NCI-H2107 (cell line): ENCODE data around the gene FIBP.

ENCODE experiments used
- DNase-seq: peaks from one replicate; lab custom pipeline; 2025; lab: John Stamatoyannopoulos, UW

Gene FIBP

GRCh38 chr11:65888163-65888814, at the start of gene FIBP:
Gene FIBP (minus strand): TSS chr11:65888471. CDS start chr11:65888418, 53 bp downstream.
- DNase-seq = peak; percentile 91

GRCh38 chr11:65937766-65938165, 49.5 kb upstream of the FIBP start:
- DNase-seq = no peak

- no peak for DNase-seq
Observed at GRCh38 chr11:65934014-65934413, 45.7 kb upstream of the FIBP start.

DNA sequence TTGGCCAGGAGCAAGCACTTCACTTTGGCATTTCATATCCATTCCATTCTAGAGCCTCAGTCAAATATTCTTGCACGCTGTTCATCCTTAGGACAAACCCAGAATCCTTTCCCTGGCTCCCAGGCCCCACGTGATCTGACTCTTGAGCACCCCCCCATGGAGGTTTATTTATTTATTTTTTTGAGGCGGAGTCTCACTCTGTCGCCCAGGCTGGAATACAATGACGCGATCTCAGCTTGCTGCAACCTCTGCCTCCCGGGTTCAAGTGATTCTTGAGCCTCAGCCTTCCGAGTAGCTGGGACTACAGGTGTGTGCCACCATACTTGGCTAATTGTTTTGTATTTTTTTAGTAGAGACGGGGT, 44.3 kb upstream of the FIBP start:
- DNase-seq = no peak

DNA sequence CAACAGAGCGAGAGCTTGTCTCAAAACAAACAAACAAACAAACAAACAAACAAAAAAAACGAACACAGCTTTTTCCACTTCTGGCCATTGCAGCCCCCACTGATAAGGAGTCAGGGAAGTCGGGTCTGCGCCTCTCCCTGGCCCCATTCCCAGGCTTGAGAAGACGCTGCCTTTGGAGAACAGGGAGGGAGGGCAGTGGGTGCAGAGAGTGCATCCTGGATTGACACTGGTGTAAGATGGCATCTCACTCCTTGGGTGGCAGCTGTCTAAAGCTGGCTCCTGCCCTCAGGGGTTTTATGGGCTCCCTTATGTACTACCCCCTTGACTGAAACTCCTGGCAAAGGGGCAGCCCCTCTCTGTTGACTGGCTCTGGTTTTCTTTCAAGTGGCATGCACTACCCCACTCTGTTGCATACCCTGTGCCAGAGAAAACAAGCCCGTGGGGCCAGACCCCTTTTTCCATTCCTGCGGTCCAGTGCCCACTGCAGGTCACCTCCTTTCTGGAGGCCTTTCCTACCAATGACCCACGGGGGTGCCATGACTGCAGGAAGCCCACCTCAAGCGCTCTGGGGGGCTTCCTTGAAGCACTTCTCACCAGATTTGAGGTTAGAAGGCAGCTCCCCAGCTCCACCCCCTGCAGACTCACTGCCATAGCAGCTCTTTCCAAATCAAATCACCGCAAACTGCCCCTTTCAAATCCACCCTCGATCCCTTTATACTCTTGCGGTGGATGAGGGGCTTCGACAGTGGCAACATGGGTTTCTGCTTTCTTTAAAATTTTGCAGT, 43.7 kb upstream of the FIBP start:
- DNase-seq = no peak

DNA sequence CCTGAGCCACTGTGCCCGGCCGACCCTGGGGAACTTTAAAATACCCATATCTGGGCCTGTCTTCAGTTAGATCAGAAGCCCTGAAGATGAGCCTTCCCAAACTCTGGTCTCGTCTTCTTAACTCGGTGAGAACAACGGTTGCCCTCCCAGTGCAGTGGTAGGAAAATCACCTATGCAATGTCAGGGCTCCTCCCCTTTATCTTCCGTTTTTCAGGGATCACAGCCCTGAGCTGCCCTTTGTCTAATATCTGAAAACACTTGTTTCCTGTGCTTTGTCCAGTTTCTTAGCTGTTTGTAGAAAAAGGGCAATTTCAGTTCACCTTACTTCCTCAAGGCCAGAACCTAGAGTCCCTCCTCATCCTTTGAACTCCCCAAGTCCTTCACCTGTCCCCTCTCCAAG, 40.4 kb upstream of the FIBP start:
- no peak for DNase-seq

GRCh38 chr11:65927904-65928397, 39.7 kb upstream of the FIBP start:
- no peak for DNase-seq

DNA sequence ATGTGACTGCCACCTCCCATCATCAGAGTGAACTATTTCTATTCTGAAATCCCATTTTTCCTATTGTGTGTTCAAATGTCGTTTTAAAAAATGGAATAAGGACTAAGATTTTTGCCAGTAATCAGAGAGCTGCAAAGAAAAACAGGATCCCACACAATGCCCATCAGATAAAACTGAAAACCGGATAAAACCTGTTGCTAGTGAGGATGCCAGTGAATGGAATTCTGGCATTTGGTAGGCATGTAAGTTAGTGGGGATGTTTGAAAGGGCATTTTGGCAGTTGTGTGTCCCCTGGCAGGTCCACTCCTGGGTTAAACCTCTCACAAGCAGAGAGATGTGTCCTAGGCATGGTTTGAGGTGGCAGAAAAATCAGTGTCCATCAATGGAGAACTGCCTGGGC, 37.1 kb upstream of the FIBP start:
- DNase-seq = no peak

GRCh38 chr11:65922565-65922964, 34.3 kb upstream of the FIBP start:
- no peak for DNase-seq

GRCh38 chr11:65921876-65922275, 33.6 kb upstream of the FIBP start:
- no peak for DNase-seq

DNA sequence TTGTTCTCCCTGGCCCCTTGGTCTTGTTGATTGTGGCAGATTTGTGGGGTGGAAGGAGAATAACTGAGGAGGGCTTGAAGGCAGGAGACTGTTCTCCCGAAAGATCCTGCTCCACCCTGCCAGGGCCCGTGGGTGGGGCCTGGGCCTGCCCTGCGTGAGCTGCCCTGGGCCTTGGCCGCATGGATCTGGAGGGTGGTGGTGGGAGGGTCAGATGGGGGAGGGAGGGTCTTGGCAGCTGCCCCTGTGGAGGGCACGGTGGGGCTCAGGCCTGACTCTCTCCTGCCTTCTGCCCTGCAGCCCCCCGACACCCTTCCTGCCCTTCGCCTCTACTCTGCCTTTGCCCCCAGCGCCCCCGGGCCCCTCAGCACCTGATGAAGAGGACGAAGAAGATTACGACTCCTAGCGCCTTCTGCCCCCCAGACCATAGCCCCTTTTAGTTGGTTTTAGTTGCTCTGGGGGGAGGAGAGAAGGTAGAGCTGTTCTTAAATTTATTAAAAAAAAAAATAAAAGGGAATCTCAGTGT, 32.8 kb upstream of the FIBP start:
- DNase-seq = no peak

GRCh38 chr11:65920372-65920802, 32.1 kb upstream of the FIBP start:
- DNase-seq = no peak

GRCh38 chr11:65919573-65920371, 31.5 kb upstream of the FIBP start:
- no peak for DNase-seq

GRCh38 chr11:65919141-65919572, 30.9 kb upstream of the FIBP start, which contains the start of gene DRAP1:
Gene DRAP1 (plus strand): TSS chr11:65919426. CDS start chr11:65919502, 76 bp downstream.
- DNase-seq = peak; percentile 96

GRCh38 chr11:65918211-65919140, 30.2 kb upstream of the FIBP start, which contains the start of gene C11orf68:
Gene C11orf68 (minus strand): TSS chr11:65919062. CDS start chr11:65919031, 31 bp downstream.
- DNase-seq = no peak

DNA sequence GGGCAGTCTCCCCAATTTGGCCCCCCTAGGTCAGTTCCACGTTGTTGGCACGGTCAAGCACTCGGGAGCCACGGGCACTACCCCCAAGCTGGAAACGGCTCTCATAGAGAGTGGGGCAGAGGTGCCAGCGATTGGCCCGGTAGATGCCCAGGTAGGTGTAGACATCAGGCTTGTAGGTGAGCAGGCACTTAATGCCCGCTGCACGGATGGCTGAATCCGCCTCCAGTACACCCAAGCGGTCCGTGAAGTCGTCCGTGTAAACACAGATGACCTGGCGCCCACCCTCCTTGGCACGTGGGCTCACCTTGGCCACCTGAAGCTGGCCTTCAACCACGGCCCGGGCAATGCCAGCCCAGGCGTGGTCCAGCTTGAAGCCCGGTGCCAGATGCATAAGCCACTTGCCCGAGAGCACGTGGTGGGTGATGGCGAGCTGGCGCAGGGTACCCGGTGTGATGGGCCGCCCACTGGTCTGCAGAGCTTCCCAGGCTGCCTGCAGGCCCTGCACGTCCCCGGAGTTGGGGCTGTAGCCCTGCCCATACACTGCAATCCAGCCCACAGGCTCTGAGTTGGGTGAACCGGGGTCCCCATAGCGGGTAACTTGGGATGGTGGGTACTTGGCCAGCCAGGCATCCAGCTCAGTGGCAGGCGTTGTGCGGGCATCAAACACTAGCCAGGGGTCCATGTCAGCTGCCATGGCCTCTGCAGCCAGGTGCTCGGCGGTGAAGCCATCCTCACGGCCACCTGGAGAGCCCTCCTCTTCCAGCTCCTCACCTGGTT, 29.4 kb upstream of the FIBP start:
- DNase-seq = no peak

DNA sequence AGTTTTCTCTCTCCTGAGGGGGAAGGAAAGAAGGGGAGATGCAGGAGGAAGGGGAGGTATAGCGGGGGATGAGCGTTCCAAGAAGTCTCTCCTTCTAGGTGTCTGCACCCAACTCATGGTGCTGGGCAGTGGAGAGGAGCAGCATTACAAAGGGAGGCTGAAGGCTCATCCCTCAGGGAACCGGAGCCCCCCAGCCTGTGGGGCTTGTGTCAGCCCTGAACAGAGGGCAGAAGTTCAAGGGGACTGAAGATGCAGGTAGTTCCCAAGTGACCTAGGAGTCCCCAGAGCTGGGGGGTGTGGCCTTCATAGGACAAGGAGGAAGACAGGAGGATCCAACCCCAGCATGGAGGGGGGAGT, 28.8 kb upstream of the FIBP start:
- no peak for DNase-seq

GRCh38 chr11:65916391-65916790, 28.1 kb upstream of the FIBP start:
- DNase-seq = no peak

GRCh38 chr11:65915821-65916251, 27.6 kb upstream of the FIBP start:
- no peak for DNase-seq
